ENCODE data around the gene UXT. TPM values are rescaled to one million over a fixed set of nuclear protein-coding genes. Genes with fewer than 3 reads are reported as not detected.

The UXT gene
- total RNA-seq, 1 donor from 2014 or later: 73.5 TPM

GRCh38 chrX:47659421-47659726 lies 394 bp upstream of the UXT start:
- no peaks in the 10 kb centered on the region for H3K27me3 ChIP-seq (ENCODE audit: insufficient read depth, low read length)
- FAIRE-seq (no peak), DNase-seq (ENCODE audit: low read depth) (no peak)
- peak overlapping the region; percentile 76 for H2AFZ ChIP-seq (ENCODE audit: low read depth, low read length)
- H3K9ac ChIP-seq (ENCODE audit: low read length): peak overlapping the region; percentile 95
- H3K79me2 ChIP-seq (ENCODE audit: insufficient read depth, low read length): peaks cover 9% of the 10 kb centered on the region
- Mint-ChIP-seq H3K4me3 (ENCODE audit: unreplicated experiment) (peak overlapping the region; percentile 83), H3K27me3 (ENCODE audit: low read depth, unreplicated experiment) (no peaks in the 10 kb centered on the region), H3K36me3 (ENCODE audit: low read depth, unreplicated experiment) (peaks cover 5% of the 10 kb centered on the region), H3K9me3 (ENCODE audit: unreplicated experiment) (no peaks in the 10 kb centered on the region), H3K27ac (ENCODE audit: unreplicated experiment) (peak overlapping the region; percentile 98), H3K4me1 (ENCODE audit: low read depth, unreplicated experiment) (peaks cover 10% of the 10 kb centered on the region)
- peak overlapping the region; percentile 86 for H3K4me2 ChIP-seq (ENCODE audit: low read length)
- peak overlapping the region; percentile 79 for H3K4me3 ChIP-seq (ENCODE audit: insufficient read depth, low read depth, low read length)
- H3K4me1 ChIP-seq (ENCODE audit: insufficient read depth, low read length): no peaks in the 10 kb centered on the region
- peak overlapping the region; percentile 97 for H3K27ac ChIP-seq (ENCODE audit: low read depth, low read length)
- H3K36me3 ChIP-seq (ENCODE audit: insufficient read depth, low read length): peaks cover 5% of the 10 kb centered on the region
- no peaks in the 10 kb centered on the region for H3K9me3 ChIP-seq (ENCODE audit: insufficient read depth, low read depth, low read length)
- no peaks in the 10 kb centered on the region for H4K20me1 ChIP-seq (ENCODE audit: insufficient read depth, low read length)
- TF ChIP-seq CTCF (IDR thresholded peaks at IDR 0.05; ENCODE audit: insufficient read depth, low read depth, low read length) (no peak), EZH2 (IDR thresholded peaks at IDR 0.05; ENCODE audit: insufficient read depth, low read length) (no peak)

- Histone ChIP-seq H3K4me1 (ENCODE audit: insufficient read depth, low read length) (no peaks in the 10 kb centered on the region), H3K9me3 (ENCODE audit: insufficient read depth, low read depth, low read length) (no peaks in the 10 kb centered on the region), H3K27ac (ENCODE audit: low read depth, low read length) (peak overlapping the region; percentile 97), H3K36me3 (ENCODE audit: insufficient read depth, low read length) (peaks cover 8% of the 10 kb centered on the region), H3K4me2 (ENCODE audit: low read length) (peak overlapping the region; percentile 86), H3K9ac (ENCODE audit: low read length) (peak overlapping the region; percentile 95), H2AFZ (ENCODE audit: low read depth, low read length) (peak overlapping the region; percentile 43), H3K27me3 (ENCODE audit: insufficient read depth, low read length) (no peaks in the 10 kb centered on the region), H3K4me3 (ENCODE audit: insufficient read depth, low read depth, low read length) (peak overlapping the region; percentile 79), H3K79me2 (ENCODE audit: insufficient read depth, low read length) (peaks cover 9% of the 10 kb centered on the region), H4K20me1 (ENCODE audit: insufficient read depth, low read length) (no peaks in the 10 kb centered on the region)
- TF ChIP-seq CTCF (IDR thresholded peaks at IDR 0.05; ENCODE audit: insufficient read depth, low read depth, low read length) (no peak), EZH2 (IDR thresholded peaks at IDR 0.05; ENCODE audit: insufficient read depth, low read length) (no peak)
- Mint-ChIP-seq H3K36me3 (ENCODE audit: low read depth, unreplicated experiment) (peaks cover 5% of the 10 kb centered on the region), H3K27me3 (ENCODE audit: low read depth, unreplicated experiment) (no peaks in the 10 kb centered on the region), H3K4me3 (ENCODE audit: unreplicated experiment) (peak overlapping the region; percentile 83), H3K9me3 (ENCODE audit: unreplicated experiment) (no peaks in the 10 kb centered on the region), H3K27ac (ENCODE audit: unreplicated experiment) (peak overlapping the region; percentile 98), H3K4me1 (ENCODE audit: low read depth, unreplicated experiment) (peaks cover 7% of the 10 kb centered on the region)
- DNase-seq (ENCODE audit: low read depth) (no peak), FAIRE-seq (peak; percentile 29)
Observed at GRCh38 chrX:47658301-47658683, 688 bp downstream of the UXT start.

GRCh38 chrX:47651043-47651905 lies 7.7 kb downstream of the UXT start:
- Mint-ChIP-seq H3K27me3 (ENCODE audit: low read depth, unreplicated experiment) (no peaks in the 10 kb centered on the region), H3K27ac (ENCODE audit: unreplicated experiment) (peak overlapping the region; percentile 70), H3K4me3 (ENCODE audit: unreplicated experiment) (peak overlapping the region; percentile 79), H3K36me3 (ENCODE audit: low read depth, unreplicated experiment) (no peaks in the 10 kb centered on the region), H3K4me1 (ENCODE audit: low read depth, unreplicated experiment) (peaks cover 27% of the 10 kb centered on the region), H3K9me3 (ENCODE audit: unreplicated experiment) (no peaks in the 10 kb centered on the region)
- peak overlapping the region; percentile 47 for H2AFZ ChIP-seq (ENCODE audit: low read depth, low read length)
- H4K20me1 ChIP-seq (ENCODE audit: insufficient read depth, low read length): peaks cover 15% of the 10 kb centered on the region
- peaks cover 3% of the 10 kb centered on the region for H3K36me3 ChIP-seq (ENCODE audit: insufficient read depth, low read length)
- no peaks in the 10 kb centered on the region for H3K9me3 ChIP-seq (ENCODE audit: insufficient read depth, low read depth, low read length)
- H3K79me2 ChIP-seq (ENCODE audit: insufficient read depth, low read length): peaks cover 33% of the 10 kb centered on the region
- FAIRE-seq (peak; percentile 84), DNase-seq (ENCODE audit: low read depth) (no peak)
- H3K27ac ChIP-seq (ENCODE audit: low read depth, low read length): peak overlapping the region; percentile 59
- H3K4me1 ChIP-seq (ENCODE audit: insufficient read depth, low read length): peaks cover 22% of the 10 kb centered on the region
- peak overlapping the region; percentile 90 for H3K4me2 ChIP-seq (ENCODE audit: low read length)
- H3K9ac ChIP-seq (ENCODE audit: low read length): peak overlapping the region; percentile 73
- H3K27me3 ChIP-seq (ENCODE audit: insufficient read depth, low read length): no peaks in the 10 kb centered on the region
- TF ChIP-seq EZH2 (IDR thresholded peaks at IDR 0.05; ENCODE audit: insufficient read depth, low read length): no peak
- peak overlapping the region; percentile 54 for H3K4me3 ChIP-seq (ENCODE audit: insufficient read depth, low read depth, low read length)
